ENCODE measurements around the gene RPTOR. TPM values are rescaled to one million over a fixed set of nuclear protein-coding genes. Genes with fewer than 3 reads are reported as not detected.

Gene RPTOR
- total RNA-seq, 3 donors from 2014 or later: 76.1 to 98.3 (median 89.5) TPM

DNA sequence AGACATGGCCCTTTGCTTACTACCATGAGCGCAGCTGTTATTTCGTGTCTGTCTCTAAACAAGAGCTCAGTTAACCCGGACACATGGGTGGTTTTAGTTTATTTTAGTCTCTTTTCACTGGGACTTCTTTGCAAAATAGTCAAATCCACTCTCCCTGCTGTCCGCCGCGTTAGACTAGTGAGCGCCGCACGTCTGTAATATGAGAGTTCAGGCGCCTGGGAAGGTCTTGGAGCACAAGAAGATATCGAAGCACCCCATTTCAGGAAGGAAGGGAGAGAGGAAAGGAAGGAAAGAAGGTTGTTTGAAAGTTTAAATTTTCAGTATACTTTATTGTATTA is 336.0 kb downstream of the RPTOR start:
- DNase-seq: no peak
- H3K36me3 Mint-ChIP-seq (ENCODE audit: insufficient read depth): peaks cover 47% of the 10 kb centered on the region
- H3K27me3 Mint-ChIP-seq (ENCODE audit: low read depth): no peaks in the 10 kb centered on the region
- no peak overlapping the region for H3K4me3 Mint-ChIP-seq
- no peak for ATAC-seq
- no peaks in the 10 kb centered on the region for H3K9me3 Mint-ChIP-seq
- peaks cover 28% of the 10 kb centered on the region for H3K4me1 Mint-ChIP-seq (ENCODE audit: low read depth)

- Mint-ChIP-seq H3K27me3 (ENCODE audit: low read depth) (no peaks in the 10 kb centered on the region), H3K9me3 (no peaks in the 10 kb centered on the region), H3K4me3 (no peak overlapping the region), H3K36me3 (ENCODE audit: insufficient read depth) (peaks cover 54% of the 10 kb centered on the region), H3K4me1 (ENCODE audit: low read depth) (peaks cover 28% of the 10 kb centered on the region)
- ATAC-seq: no peak
- no peak for DNase-seq
Measured at GRCh38 chr17:80881306-80881705, 336.7 kb downstream of the RPTOR start.

DNA sequence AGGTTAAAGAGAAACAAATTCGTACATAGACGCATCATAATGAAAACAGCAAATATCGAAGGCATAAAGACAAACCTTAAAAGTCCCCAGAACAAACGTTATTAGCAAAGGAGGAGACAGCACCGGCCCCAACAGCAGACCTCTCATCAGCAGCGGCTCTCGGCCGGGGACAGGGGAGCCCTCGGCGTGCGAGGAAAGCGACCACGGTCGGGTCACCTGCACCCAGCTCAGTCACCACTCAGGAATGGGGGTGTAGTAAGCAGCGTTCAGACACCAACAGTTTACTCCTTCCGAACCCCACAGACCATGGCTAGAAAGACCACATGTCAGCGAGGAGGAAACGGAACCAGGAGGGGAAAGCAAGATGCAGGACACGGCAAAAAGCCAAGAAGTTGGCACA is 337.7 kb downstream of the RPTOR start:
- no peak overlapping the region for H3K4me3 Mint-ChIP-seq

GRCh38 chr17:80882926-80883685 is 338.5 kb downstream of the RPTOR start:
- ATAC-seq: no peak
- Mint-ChIP-seq H3K4me1 (ENCODE audit: low read depth) (peaks cover 14% of the 10 kb centered on the region), H3K27me3 (ENCODE audit: low read depth) (no peaks in the 10 kb centered on the region), H3K36me3 (ENCODE audit: insufficient read depth) (peaks cover 53% of the 10 kb centered on the region), H3K9me3 (no peaks in the 10 kb centered on the region), H3K4me3 (no peak overlapping the region)
- DNase-seq: no peak

More for the DNA sequence above, 337.7 kb downstream of the RPTOR start:
- DNase-seq: no peak
- H3K27me3 Mint-ChIP-seq (ENCODE audit: low read depth): no peaks in the 10 kb centered on the region
- peaks cover 22% of the 10 kb centered on the region for H3K4me1 Mint-ChIP-seq (ENCODE audit: low read depth)
- no peaks in the 10 kb centered on the region for H3K9me3 Mint-ChIP-seq
- H3K36me3 Mint-ChIP-seq (ENCODE audit: insufficient read depth): peaks cover 55% of the 10 kb centered on the region
- ATAC-seq: no peak

DNA sequence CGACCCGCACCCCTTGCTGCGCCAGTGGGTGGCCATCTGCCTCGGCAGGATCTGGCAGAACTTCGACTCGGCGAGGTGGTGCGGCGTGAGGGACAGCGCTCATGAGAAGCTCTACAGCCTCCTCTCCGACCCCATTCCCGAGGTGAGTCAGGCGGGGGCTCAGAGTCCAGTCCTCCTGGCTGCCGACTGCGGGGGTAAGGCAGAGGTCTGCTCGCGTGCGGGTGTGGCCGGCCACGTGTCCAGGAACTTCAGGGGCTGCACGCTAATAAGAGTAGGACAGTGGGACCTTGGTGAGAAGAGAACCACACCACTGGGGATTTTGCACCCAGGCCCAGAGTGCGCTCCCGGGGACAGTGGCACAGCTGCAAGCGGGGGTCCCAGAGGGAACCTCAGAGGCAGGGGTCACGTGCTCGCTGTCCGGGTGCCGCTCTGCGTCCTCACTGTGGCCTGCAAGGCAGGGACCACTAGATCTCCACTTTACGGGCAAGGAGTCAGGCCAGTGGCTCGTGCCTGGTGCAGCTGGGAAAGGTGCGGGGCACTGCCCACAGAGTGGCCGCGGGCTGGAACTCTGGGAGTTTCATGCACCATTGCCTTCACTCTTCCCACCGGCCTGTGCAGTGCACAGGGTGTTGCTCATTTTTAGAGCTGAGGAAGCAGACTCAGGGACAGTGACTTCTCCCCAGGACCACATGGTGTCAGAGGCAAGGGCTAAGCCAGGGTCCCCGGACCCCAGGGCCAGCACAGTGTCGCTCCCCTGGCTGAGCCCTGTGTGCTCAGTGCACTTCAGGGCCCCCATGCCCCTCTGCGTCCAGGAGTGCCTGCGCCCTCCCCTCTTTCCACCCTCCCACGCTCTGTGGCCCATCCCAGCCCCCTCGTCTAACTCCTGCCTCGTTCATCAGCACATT is 339.4 kb downstream of the RPTOR start:
- H3K27me3 Mint-ChIP-seq (ENCODE audit: low read depth): no peaks in the 10 kb centered on the region
- H3K4me1 Mint-ChIP-seq (ENCODE audit: low read depth): peaks cover 11% of the 10 kb centered on the region
- H3K4me3 Mint-ChIP-seq: no peak overlapping the region
- peaks cover 53% of the 10 kb centered on the region for H3K36me3 Mint-ChIP-seq (ENCODE audit: insufficient read depth)
- no peak for ATAC-seq
- no peak for DNase-seq
- H3K9me3 Mint-ChIP-seq: no peaks in the 10 kb centered on the region

GRCh38 chr17:80884811-80885210 is 340.2 kb downstream of the RPTOR start:
- no peak overlapping the region for H3K4me3 Mint-ChIP-seq
- ATAC-seq: no peak
- peaks cover 12% of the 10 kb centered on the region for H3K4me1 Mint-ChIP-seq (ENCODE audit: low read depth)
- H3K9me3 Mint-ChIP-seq: no peaks in the 10 kb centered on the region
- H3K36me3 Mint-ChIP-seq (ENCODE audit: insufficient read depth): peaks cover 53% of the 10 kb centered on the region
- no peaks in the 10 kb centered on the region for H3K27me3 Mint-ChIP-seq (ENCODE audit: low read depth)
- DNase-seq: no peak

GRCh38 chr17:80885947-80886582 is 341.4 kb downstream of the RPTOR start:
- Mint-ChIP-seq H3K9me3 (no peaks in the 10 kb centered on the region), H3K27me3 (ENCODE audit: low read depth) (no peaks in the 10 kb centered on the region), H3K4me3 (no peak overlapping the region), H3K36me3 (ENCODE audit: insufficient read depth) (peaks cover 47% of the 10 kb centered on the region), H3K4me1 (ENCODE audit: low read depth) (peaks cover 20% of the 10 kb centered on the region)
- no peak for ATAC-seq
- DNase-seq: no peak

DNA sequence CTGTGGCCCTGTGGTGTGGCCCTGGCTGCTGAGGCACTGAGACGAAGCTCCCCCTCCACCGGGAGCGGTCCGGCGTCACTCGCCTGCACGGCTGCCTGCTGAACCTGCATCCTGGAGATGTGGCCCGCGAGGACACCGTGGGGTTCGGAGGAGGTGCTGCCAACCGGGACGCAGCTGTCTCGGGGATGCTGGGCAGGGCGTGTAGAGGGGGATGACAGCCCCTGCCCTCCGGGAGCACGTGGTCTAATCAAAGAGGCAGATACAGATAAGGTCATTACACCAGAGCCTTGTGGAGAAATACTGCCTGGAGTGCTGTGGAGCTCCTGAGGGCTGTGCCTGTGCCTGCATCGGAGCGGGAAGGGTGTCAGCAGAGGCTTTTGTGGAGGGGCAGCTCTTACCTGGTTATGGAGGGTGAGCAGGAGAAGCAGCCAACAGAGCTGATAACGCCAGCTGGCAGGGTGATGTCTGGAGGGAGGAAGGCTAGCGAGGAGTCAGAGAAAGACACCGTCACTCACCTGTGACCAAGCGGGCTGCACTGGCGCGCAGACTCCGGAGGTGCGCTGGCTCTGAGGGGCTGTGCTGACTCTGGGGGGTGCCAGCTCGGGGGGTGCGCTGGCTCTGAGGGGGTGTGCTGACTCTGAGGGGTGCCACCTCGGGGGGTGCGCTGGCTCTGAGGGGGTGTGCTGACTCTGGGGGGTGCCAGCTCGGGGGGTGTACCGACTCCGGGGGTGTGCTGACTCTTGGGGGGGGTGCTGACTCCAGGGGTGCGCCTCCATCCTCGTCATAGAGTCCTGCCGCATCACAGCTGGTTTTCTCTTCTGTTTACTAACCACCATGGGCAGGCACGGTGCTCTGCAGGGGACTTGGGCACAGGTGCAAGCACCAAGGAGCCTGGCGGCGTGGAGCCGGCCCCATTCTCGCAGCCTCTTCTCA is 342.3 kb downstream of the RPTOR start:
- peaks cover 47% of the 10 kb centered on the region for H3K36me3 Mint-ChIP-seq (ENCODE audit: insufficient read depth)

GRCh38 chr17:80887639-80888175 is 343.1 kb downstream of the RPTOR start:
- Mint-ChIP-seq H3K27me3 (ENCODE audit: low read depth) (no peaks in the 10 kb centered on the region), H3K36me3 (ENCODE audit: insufficient read depth) (peaks cover 39% of the 10 kb centered on the region)

More for the DNA sequence above, 342.3 kb downstream of the RPTOR start:
- ATAC-seq: no peak
- peaks cover 29% of the 10 kb centered on the region for H3K4me1 Mint-ChIP-seq (ENCODE audit: low read depth)
- H3K27me3 Mint-ChIP-seq (ENCODE audit: low read depth): no peaks in the 10 kb centered on the region
- no peaks in the 10 kb centered on the region for H3K9me3 Mint-ChIP-seq
- H3K4me3 Mint-ChIP-seq: no peak overlapping the region
- no peak for DNase-seq

DNA sequence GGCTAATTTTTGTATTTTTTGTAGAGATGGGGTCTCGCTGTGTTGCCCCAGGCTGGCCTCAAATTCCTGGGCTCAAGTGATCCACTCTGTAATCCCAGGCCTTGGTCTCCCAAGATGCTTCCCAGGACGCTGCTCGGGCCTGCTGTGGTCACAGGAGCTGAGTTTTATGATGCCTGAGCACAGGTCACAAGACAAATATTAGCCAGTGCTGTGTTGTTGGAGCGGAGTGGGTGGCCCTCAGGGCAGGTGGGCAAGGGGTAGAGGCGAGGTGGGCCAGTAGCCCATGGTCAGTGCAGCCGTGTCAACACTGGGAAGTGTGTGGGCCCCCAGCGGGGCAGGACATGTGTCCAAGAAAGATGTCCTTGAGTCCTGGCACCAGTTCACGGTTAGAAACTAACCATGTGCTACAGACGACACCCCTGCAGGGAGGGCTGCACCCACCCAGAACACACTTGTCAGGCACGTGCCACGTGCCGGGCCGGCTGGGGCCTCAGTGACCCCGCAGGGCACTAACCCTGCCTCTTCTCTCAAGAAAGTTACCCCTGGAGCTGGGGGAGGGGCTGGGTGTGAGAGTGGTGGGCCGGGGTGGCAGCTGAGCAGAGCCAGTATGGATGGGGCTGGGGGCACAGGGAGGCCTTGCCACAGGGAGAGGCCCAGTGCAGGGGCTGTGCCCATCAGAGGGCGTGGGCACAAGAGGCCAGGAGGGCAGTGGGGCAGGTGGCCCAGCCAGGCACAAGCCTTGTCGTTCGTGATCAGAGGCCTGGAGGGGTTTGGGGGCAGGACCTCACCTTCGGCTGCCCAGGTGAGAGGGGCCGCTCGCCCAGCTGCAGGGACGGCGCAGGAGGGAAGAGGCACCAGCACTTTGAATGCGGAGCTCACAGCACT is 343.9 kb downstream of the RPTOR start:
- no peaks in the 10 kb centered on the region for H3K27me3 Mint-ChIP-seq (ENCODE audit: low read depth)
- H3K9me3 Mint-ChIP-seq: no peaks in the 10 kb centered on the region
- peak overlapping the region; percentile 63 for H3K4me3 Mint-ChIP-seq
- ATAC-seq (no peak), DNase-seq (no peak)
- peaks cover 39% of the 10 kb centered on the region for H3K36me3 Mint-ChIP-seq (ENCODE audit: insufficient read depth)
- H3K4me1 Mint-ChIP-seq (ENCODE audit: low read depth): peaks cover 44% of the 10 kb centered on the region

More at GRCh38 chr17:80887639-80888175, 343.1 kb downstream of the RPTOR start:
- ATAC-seq: no peak
- H3K9me3 Mint-ChIP-seq: no peaks in the 10 kb centered on the region
- no peak for DNase-seq
- no peak overlapping the region for H3K4me3 Mint-ChIP-seq
- peaks cover 36% of the 10 kb centered on the region for H3K4me1 Mint-ChIP-seq (ENCODE audit: low read depth)

DNA sequence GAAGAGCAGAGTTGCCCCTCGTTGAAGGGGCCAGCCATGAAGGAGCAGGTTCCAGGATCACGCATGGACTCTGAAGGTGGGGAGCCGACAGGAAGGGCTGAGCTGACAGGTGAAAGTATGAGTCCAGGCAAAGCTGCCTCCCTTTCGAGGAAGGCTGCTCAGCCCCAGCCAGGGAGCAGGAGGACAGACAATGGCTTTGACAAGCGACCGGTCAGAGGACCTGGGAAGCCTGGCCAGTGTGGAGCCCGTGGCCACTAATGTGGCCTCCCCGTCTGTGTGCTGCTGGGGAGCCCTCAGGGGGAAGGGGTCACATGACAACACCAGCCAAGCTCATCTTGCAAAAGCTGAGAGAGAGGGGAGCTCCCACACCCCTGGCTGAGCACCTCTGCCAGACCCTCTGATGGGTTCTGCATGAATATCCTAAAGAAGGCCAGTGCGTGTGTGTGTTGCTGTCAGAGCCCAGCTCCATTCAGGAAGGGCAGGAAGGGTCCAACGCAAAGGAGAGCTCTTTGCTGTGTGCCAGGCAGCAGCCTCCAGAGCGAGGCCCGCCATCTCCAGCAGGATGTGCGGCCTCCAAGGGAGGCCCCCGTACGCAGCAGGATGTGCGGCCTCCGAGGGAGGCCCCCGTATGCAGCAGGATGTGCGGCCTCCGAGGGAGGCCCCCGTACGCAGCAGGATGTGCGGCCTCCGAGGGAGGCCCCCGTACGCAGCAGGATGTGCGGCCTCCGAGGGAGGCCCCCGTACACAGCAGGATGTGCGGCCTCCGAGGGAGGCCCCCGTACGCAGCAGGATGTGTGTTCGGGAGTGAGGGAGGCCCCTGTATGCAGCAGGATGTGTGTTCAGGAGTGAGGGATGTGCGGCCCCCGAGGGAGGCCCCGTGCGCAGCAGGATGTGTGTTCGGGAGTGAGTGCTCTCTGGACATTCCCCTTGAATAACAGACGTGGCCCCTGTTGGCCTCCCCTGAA is 344.9 kb downstream of the RPTOR start:
- peaks cover 42% of the 10 kb centered on the region for H3K36me3 Mint-ChIP-seq (ENCODE audit: insufficient read depth)
- peak overlapping the region; percentile 76 for H3K4me3 Mint-ChIP-seq
- H3K4me1 Mint-ChIP-seq (ENCODE audit: low read depth): peaks cover 52% of the 10 kb centered on the region
- H3K9me3 Mint-ChIP-seq: no peaks in the 10 kb centered on the region
- no peaks in the 10 kb centered on the region for H3K27me3 Mint-ChIP-seq (ENCODE audit: low read depth)
- DNase-seq: no peak
- no peak for ATAC-seq

Data from activated T-cell treated with anti-CD3 and anti-CD28 coated beads, Interleukin-2, amount 50 U/mL, for 4 hours (primary cell).